Astrocyte of the cerebellum (primary cell): Measurements from ENCODE around the gene OR52K2.
"Not testable (repeated sequence)": the region's sequence is repeated elsewhere in the genome, so short reads cannot be mapped to it uniquely, and the experiment has no call there.

ENCODE experiments used
- DNase-seq: peaks from one replicate; pipeline ENCODE4 v3.0.0-alpha.2; 2011; ENCODE audit warnings: low read depth
- H3K4me3 ChIP-seq: 2 replicates; pipeline ENCODE4 v1.5.1; 2011; ENCODE audit warnings: mild to moderate bottlenecking, low read depth, low read length, moderate library complexity
- in situ Hi-C: cut with HindIII; loops from 2 replicates; pipeline ENCODE4 v1.10.0; 2017; ENCODE audit warnings: low sequenced_read_pairs
- TF ChIP-seq, protein P1 (sequence below): IDR thresholded peaks from 2 replicates; pipeline ENCODE4 v1.5.1; 2012; ENCODE audit warnings: low read length, low read depth, moderate library complexity, mild to moderate bottlenecking; ENCODE audit errors: missing control alignments

OR52K2 gene

DNA sequence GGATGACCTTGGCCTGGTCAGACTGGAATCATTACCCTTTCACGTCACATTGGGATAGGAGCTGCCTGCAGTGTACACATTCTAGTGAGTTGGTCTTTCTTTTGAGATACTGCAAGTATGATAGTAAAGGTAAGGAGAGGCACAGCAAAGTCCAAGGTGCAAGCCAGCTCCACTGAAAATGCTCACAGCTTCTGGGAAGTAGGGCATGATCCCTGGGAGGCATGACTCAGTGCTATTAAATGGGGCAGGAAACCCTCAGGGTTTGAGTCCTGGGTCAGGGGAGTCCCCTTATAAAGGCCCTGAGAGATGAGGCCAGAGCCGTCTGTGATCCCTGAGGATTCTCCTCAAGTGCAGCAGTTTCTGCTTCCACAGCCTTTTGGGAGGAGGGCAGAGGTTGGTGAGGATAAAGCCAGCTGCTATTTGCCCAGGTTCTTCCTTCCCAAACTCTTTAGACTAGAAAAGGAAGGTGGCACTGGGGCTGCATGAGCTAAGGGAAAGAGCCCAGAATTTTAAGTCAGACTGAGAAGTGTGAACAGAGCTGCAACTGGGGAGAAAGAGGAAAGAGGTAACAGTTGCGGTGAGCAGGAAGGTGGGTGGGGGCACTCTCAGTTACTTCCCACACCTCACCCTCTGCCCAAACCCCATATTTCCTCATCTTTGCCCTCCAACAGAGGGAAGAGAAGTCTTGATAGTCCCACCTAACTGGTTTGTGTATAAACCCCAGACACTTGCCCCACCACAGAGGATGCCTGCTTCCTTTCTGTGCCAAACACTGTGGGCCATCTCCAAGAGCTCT lies 18.9 kb downstream of the OR52K2 start:
- H3K4me3 ChIP-seq, result no peak overlapping the region
- TF ChIP-seq, protein P1, sequence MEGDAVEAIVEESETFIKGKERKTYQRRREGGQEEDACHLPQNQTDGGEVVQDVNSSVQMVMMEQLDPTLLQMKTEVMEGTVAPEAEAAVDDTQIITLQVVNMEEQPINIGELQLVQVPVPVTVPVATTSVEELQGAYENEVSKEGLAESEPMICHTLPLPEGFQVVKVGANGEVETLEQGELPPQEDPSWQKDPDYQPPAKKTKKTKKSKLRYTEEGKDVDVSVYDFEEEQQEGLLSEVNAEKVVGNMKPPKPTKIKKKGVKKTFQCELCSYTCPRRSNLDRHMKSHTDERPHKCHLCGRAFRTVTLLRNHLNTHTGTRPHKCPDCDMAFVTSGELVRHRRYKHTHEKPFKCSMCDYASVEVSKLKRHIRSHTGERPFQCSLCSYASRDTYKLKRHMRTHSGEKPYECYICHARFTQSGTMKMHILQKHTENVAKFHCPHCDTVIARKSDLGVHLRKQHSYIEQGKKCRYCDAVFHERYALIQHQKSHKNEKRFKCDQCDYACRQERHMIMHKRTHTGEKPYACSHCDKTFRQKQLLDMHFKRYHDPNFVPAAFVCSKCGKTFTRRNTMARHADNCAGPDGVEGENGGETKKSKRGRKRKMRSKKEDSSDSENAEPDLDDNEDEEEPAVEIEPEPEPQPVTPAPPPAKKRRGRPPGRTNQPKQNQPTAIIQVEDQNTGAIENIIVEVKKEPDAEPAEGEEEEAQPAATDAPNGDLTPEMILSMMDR, result no peak
- DNase-seq, result no peak
- in situ Hi-C loops, result no loop called here

- DNase-seq, result no peak
- TF ChIP-seq, protein P1, result no peak
- H3K4me3 ChIP-seq, result no peak overlapping the region
- in situ Hi-C loops, result no loop called here
These were observed 30.5 kb downstream of the OR52K2 start for GRCh38 chr11:4479644-4480043.

- in situ Hi-C loops, result no loop called here
- TF ChIP-seq, protein P1, result no peak
- H3K4me3 ChIP-seq, result no peak overlapping the region
- DNase-seq, result peak; percentile 4
These were observed 31.6 kb downstream of the OR52K2 start for GRCh38 chr11:4480577-4481239.

GRCh38 chr11:4481240-4481582 lies 32.1 kb downstream of the OR52K2 start:
- H3K4me3 ChIP-seq, result no peak overlapping the region
- TF ChIP-seq, protein P1, result no peak
- DNase-seq, result no peak

GRCh38 chr11:4482445-4482844 lies 33.4 kb downstream of the OR52K2 start, which contains the start of gene OR52K1:
Gene OR52K1 (plus strand): TSS chr11:4482646. CDS start chr11:4488901, 6,255 bp downstream.
- TF ChIP-seq, protein P1, result no peak
- in situ Hi-C loops, result no loop called here
- H3K4me3 ChIP-seq, result no peak within 1 kb of the TSS
- DNase-seq, result no peak

More at GRCh38 chr11:4481240-4481582, 32.1 kb downstream of the OR52K2 start:
- in situ Hi-C loops, result no loop called here

DNA sequence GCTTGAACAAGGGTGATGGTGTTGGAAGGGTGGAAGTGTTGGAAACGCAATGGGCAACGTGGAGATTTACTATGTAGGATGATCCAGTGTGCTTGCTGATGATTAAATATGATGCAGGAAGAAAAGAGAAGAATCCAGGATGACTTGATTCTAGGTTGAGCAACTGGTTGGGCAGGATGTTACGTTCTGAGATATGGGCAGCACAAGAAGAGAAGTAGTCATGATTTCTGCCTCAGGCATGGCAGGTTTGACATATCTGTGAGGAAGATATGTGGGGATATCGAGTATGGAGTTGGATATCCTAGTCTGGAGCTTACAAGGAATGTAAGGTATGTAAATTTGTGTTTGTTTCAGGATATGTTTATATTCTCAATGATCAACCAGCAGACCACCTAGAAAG lies 35.2 kb downstream of the OR52K2 start:
- TF ChIP-seq, protein P1, result no peak
- in situ Hi-C loops, result no loop called here
- DNase-seq, result no peak
- H3K4me3 ChIP-seq, result no peak overlapping the region

GRCh38 chr11:4491405-4491804 lies 42.3 kb downstream of the OR52K2 start:
- in situ Hi-C loops, H3K4me3 ChIP-seq, DNase-seq: not testable (repeated sequence)
